HCT116 (cell line): Measurements from ENCODE around the gene SULT1B1. TPM values are rescaled to one million over a fixed set of nuclear protein-coding genes. Genes with fewer than 3 reads are reported as not detected.

Experiments
- ATAC-seq: fragments of 200-7000 bp; cut with Tn5 transposase; 2 replicates; pipeline ENCODE4 v1.9.1; 2020; ENCODE audit warnings: mild to moderate bottlenecking, moderate library complexity
- BruUV-seq: library from RNA; stranded (reverse); fragments of 400-500 nt; replicated peaks from 2 replicates; lab custom pipeline; 2021; lab: Mats Ljungman, UMichigan
- CTCF ChIA-PET: fragments of 300-600 bp; sonication (Branson Sonifier 250); formaldehyde crosslinking; loops from one replicate; lab custom pipeline; 2021; ENCODE audit warnings: antibody characterized with exemption; lab: Charles Lee
- POLR2A ChIA-PET: fragments of 300-600, 350-600 bp; sonication (Branson Sonifier 250); formaldehyde crosslinking; loops from one replicate; lab custom pipeline; 2021; ENCODE audit warnings: antibody characterized with exemption; lab: Charles Lee
- RAD21 ChIA-PET, 2 experiments: fragments of 300-600 bp; sonication (Branson Sonifier 250); formaldehyde crosslinking; loops; one replicate each; lab custom pipeline; 2023; ENCODE audit warnings: low total read pairs in 2 of 2; ENCODE audit not compliant: uncharacterized antibody in 2 of 2, unreplicated experiment in 2 of 2, low non-redundant PET in 1 of 2; lab: Charles Lee
- DNase-seq: peaks from one replicate; pipeline ENCODE4 v3.0.0-alpha.2; 2010; ENCODE audit warnings: low read depth, low spot score
- H2AFZ ChIP-seq: fragments of 200-600 bp; shearing (Covaris generic), sonication (generic); 2 replicates; pipeline ENCODE4 v1.6.1; 2017; ENCODE audit warnings: low read depth, mixed run types, mixed read lengths, antibody characterized with exemption, low read length; ENCODE audit not compliant: poor library complexity, severe bottlenecking
- H3K27ac ChIP-seq: 2 replicates; pipeline ENCODE4 v1.5.1; 2012; ENCODE audit warnings: low read depth, low read length
- H3K27me3 ChIP-seq: fragments of 200-600 bp; sonication (generic); 2 replicates; pipeline ENCODE4 v1.6.1; 2016; ENCODE audit warnings: mixed run types, low read length, mixed read lengths; ENCODE audit not compliant: insufficient read depth
- H3K36me3 ChIP-seq, 2 experiments: fragments of 200-500 bp in 1 of 2; fragments of 200-600 bp in 1 of 2; sonication (Bioruptor generic) in 1 of 2; sonication (generic) in 1 of 2; 2 replicates each; pipeline versions ENCODE4 v1.5.1 to v1.6.1; 2014 to 2016; ENCODE audit warnings: low read length in 2 of 2, inconsistent platforms in 1 of 2, mixed read lengths in 1 of 2, mixed run types in 1 of 2; ENCODE audit not compliant: insufficient read depth in 2 of 2, control insufficient read depth in 1 of 2
- H3K4me1 ChIP-seq, 2 experiments: fragments of 200-600 bp in 1 of 2; sonication (generic) in 1 of 2; 2 replicates each; pipeline versions ENCODE4 v1.5.1 to v1.6.1; 2012 to 2017; ENCODE audit warnings: low read length in 2 of 2, inconsistent platforms in 1 of 2, mild to moderate bottlenecking in 1 of 2, mixed read lengths in 1 of 2, mixed run types in 1 of 2, moderate library complexity in 1 of 2; ENCODE audit not compliant: insufficient read depth in 2 of 2, control insufficient read depth in 1 of 2
- H3K4me2 ChIP-seq: fragments of 200-600 bp; sonication (generic); 2 replicates; pipeline ENCODE4 v1.6.1; 2017; ENCODE audit warnings: mixed run types, low read length, mixed read lengths
- H3K4me3 ChIP-seq, 2 experiments: fragments of 200-600 bp in 1 of 2; sonication (generic) in 1 of 2; replicated peaks in 1 of 2; 2 replicates each; pipeline ENCODE4 v1.5.1; 2011 to 2016; ENCODE audit warnings: low read length in 2 of 2, control low read depth in 1 of 2, low read depth in 1 of 2, mild to moderate bottlenecking in 1 of 2, mixed read lengths in 1 of 2, mixed run types in 1 of 2
- H3K79me2 ChIP-seq: fragments of 200-600 bp; sonication (generic); 2 replicates; pipeline ENCODE4 v1.6.1; 2017; ENCODE audit warnings: mild to moderate bottlenecking, mixed run types, low read length, moderate library complexity, mixed read lengths; ENCODE audit not compliant: insufficient read depth
- H3K9ac ChIP-seq: fragments of 200-600 bp; sonication (generic); 2 replicates; pipeline ENCODE4 v1.6.1; 2016; ENCODE audit warnings: low read length, mixed read lengths
- H3K9me2 ChIP-seq: fragments of 200-600 bp; sonication (generic), shearing (Covaris generic); 2 replicates; pipeline ENCODE4 v1.6.1; 2017; ENCODE audit warnings: mixed run types, mild to moderate bottlenecking, moderate library complexity; ENCODE audit not compliant: insufficient read depth
- H3K9me3 ChIP-seq, 2 experiments: fragments of 200-500 bp in 1 of 2; fragments of 200-600 bp in 1 of 2; sonication (Bioruptor generic) in 1 of 2; sonication (generic) in 1 of 2; 2 replicates each; pipeline ENCODE4 v1.6.1; 2014 to 2017; ENCODE audit warnings: low read length in 2 of 2, mixed read lengths in 2 of 2, inconsistent platforms in 1 of 2, low read depth in 1 of 2, mild to moderate bottlenecking in 1 of 2, mixed run types in 1 of 2, moderate library complexity in 1 of 2; ENCODE audit not compliant: control insufficient read depth in 1 of 2, insufficient read depth in 1 of 2
- H4K20me1 ChIP-seq: fragments of 200-600 bp; sonication (generic), shearing (Covaris generic); 2 replicates; pipeline ENCODE4 v1.6.1; 2017; ENCODE audit warnings: mixed run types, mild to moderate bottlenecking, moderate library complexity; ENCODE audit not compliant: insufficient read depth
- CEBPB ChIP-seq: IDR thresholded peaks from 2 replicates; pipeline ENCODE4 v1.6.1; 2012; ENCODE audit warnings: low read depth
- ELF1 ChIP-seq: IDR thresholded peaks from 2 replicates; pipeline ENCODE4 v1.6.1; 2012; ENCODE audit warnings: low read depth, borderline replicate concordance
- EZH2 ChIP-seq: fragments of 200-600 bp; sonication (generic); IDR thresholded peaks from 2 replicates; pipeline ENCODE4 v1.6.1; 2017; ENCODE audit warnings: antibody characterized with exemption, mixed run types
- EZH2phosphoT487 ChIP-seq: fragments of 200-600 bp; IDR thresholded peaks from 2 replicates; pipeline ENCODE4 v1.6.1; 2018; ENCODE audit warnings: antibody characterized with exemption, borderline replicate concordance
- FOSL1 ChIP-seq: IDR thresholded peaks from 2 replicates; pipeline ENCODE4 v1.6.1; 2012; ENCODE audit warnings: low read depth
- POLR2A ChIP-seq: IDR thresholded peaks from 2 replicates; pipeline ENCODE4 v1.7.0; 2011; ENCODE audit warnings: borderline replicate concordance; ENCODE audit not compliant: insufficient read depth, insufficient read length; ENCODE audit errors: extremely low read depth
- POLR2AphosphoS5 ChIP-seq: IDR thresholded peaks from 2 replicates; pipeline ENCODE4 v1.6.1; 2011; ENCODE audit warnings: mild to moderate bottlenecking, low read depth, low read length, moderate library complexity
- RAD21 ChIP-seq: IDR thresholded peaks from 2 replicates; pipeline ENCODE4 v1.6.1; 2012; ENCODE audit warnings: low read depth, mild to moderate bottlenecking
- SIN3A ChIP-seq: IDR thresholded peaks from 2 replicates; pipeline ENCODE4 v1.6.1; 2012; ENCODE audit warnings: low read depth
- SRF ChIP-seq: IDR thresholded peaks from 2 replicates; pipeline ENCODE4 v1.6.1; 2012; ENCODE audit warnings: low read depth
- TCF7L2 ChIP-seq: IDR thresholded peaks from 2 replicates; pipeline ENCODE4 v1.7.0; 2011; ENCODE audit warnings: borderline replicate concordance, inconsistent platforms; ENCODE audit not compliant: insufficient read depth, insufficient read length; ENCODE audit errors: extremely low read depth
- YY1 ChIP-seq: IDR thresholded peaks from 2 replicates; pipeline ENCODE4 v1.6.1; 2011; ENCODE audit warnings: low read length, low read depth, moderate library complexity, mild to moderate bottlenecking; ENCODE audit not compliant: insufficient replicate concordance; ENCODE audit errors: extremely low read depth
- intact Hi-C: fragments of 100-400 bp; cut with micrococcal nuclease; formaldehyde crosslinking; loops from 2 replicates; pipeline ENCODE4 v1.10.0; 2022
- total RNA-seq: library from RNA; stranded (reverse); gene quantifications from one replicate; pipeline ENCODE4 v1.2.1, GENCODE V29; 2021; ENCODE audit not compliant: unreplicated experiment
- TF ChIP-seq, protein P1 (sequence below): IDR thresholded peaks from 2 replicates; pipeline ENCODE4 v1.6.1; 2012
- TF ChIP-seq, protein P2 (sequence below): IDR thresholded peaks from 2 replicates; pipeline ENCODE4 v1.6.1; 2012; ENCODE audit warnings: low read depth
- TF ChIP-seq, protein P3 (sequence below): IDR thresholded peaks from 2 replicates; pipeline ENCODE4 v1.6.1; 2012

The SULT1B1 gene
- total RNA-seq, 1 experiment from 2014 or later: 0.10 TPM

DNA sequence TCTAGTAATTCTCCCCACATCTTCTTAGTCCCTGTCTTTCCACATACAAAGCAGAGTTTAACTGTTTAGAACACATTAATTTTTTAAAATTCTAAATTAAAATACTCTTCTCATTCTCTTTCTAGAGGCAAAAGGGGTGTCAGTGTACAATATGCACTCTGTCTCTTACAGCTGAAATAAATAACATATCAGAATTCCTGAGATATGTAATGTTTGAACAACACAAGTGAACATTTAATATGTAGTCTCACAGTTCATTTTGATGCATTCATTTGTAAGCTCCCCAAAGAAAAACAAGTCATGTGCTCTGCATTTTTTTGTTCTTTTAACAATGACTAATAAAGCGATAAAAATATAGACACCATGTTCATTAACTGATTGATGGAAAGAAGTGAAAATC is 19.7 kb upstream of the SULT1B1 start:
- H4K20me1 ChIP-seq: no peaks in the 10 kb centered on the region
- ChIA-PET RAD21 (no interaction called here), CTCF (no interaction called here), POLR2A (no interaction called here)
- H3K9me3 ChIP-seq: no peaks in the 10 kb centered on the region
- H3K27ac ChIP-seq: no peak overlapping the region
- no peaks in the 10 kb centered on the region for H3K79me2 ChIP-seq
- no peak overlapping the region for H3K4me2 ChIP-seq
- H2AFZ ChIP-seq: no peak overlapping the region
- H3K36me3 ChIP-seq: no peaks in the 10 kb centered on the region
- no TSS peak for BruUV-seq
- DNase-seq (no peak), ATAC-seq (no peak)
- no peak for TF ChIP-seq FOSL1
- TF ChIP-seq, protein P1, sequence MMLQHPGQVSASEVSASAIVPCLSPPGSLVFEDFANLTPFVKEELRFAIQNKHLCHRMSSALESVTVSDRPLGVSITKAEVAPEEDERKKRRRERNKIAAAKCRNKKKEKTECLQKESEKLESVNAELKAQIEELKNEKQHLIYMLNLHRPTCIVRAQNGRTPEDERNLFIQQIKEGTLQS: no peak
- TF ChIP-seq, protein P2, sequence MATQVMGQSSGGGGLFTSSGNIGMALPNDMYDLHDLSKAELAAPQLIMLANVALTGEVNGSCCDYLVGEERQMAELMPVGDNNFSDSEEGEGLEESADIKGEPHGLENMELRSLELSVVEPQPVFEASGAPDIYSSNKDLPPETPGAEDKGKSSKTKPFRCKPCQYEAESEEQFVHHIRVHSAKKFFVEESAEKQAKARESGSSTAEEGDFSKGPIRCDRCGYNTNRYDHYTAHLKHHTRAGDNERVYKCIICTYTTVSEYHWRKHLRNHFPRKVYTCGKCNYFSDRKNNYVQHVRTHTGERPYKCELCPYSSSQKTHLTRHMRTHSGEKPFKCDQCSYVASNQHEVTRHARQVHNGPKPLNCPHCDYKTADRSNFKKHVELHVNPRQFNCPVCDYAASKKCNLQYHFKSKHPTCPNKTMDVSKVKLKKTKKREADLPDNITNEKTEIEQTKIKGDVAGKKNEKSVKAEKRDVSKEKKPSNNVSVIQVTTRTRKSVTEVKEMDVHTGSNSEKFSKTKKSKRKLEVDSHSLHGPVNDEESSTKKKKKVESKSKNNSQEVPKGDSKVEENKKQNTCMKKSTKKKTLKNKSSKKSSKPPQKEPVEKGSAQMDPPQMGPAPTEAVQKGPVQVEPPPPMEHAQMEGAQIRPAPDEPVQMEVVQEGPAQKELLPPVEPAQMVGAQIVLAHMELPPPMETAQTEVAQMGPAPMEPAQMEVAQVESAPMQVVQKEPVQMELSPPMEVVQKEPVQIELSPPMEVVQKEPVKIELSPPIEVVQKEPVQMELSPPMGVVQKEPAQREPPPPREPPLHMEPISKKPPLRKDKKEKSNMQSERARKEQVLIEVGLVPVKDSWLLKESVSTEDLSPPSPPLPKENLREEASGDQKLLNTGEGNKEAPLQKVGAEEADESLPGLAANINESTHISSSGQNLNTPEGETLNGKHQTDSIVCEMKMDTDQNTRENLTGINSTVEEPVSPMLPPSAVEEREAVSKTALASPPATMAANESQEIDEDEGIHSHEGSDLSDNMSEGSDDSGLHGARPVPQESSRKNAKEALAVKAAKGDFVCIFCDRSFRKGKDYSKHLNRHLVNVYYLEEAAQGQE: no peak
- no peaks in the 10 kb centered on the region for H3K27me3 ChIP-seq
- H3K4me1 ChIP-seq: no peaks in the 10 kb centered on the region
- intact Hi-C loops: no loop called here
- H3K9me2 ChIP-seq: no peaks in the 10 kb centered on the region
- no peak overlapping the region for H3K9ac ChIP-seq
- no peak overlapping the region for H3K4me3 ChIP-seq

DNA sequence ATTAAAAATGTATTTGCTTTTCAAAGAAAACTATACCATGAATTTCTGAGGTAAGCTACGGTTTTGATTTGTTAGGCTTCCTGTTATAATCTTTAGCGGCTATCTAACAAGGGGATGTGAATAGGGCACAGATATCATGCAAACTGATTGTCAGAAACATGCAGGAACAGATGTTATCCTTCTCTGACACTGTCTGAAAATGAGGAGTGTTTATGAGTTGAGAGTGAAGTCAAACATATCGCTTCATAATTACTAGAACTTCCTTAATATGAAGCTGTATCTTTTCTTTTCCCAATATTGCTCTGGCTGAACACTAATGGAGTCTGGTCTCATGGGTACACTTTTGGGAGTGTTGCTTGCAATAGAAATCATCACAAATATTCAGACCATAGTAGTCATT is 16.3 kb upstream of the SULT1B1 start:
- POLR2A ChIA-PET: no interaction called here
- Histone ChIP-seq H4K20me1 (no peaks in the 10 kb centered on the region), H3K27ac (no peak overlapping the region), H3K36me3 (no peaks in the 10 kb centered on the region), H3K9me3 (no peaks in the 10 kb centered on the region), H3K27me3 (no peaks in the 10 kb centered on the region), H3K79me2 (no peaks in the 10 kb centered on the region), H2AFZ (no peak overlapping the region), H3K9ac (no peak overlapping the region), H3K4me2 (no peak overlapping the region), H3K4me1 (no peaks in the 10 kb centered on the region), H3K9me2 (no peaks in the 10 kb centered on the region), H3K4me3 (no peak overlapping the region)
- no peak for DNase-seq
- BruUV-seq: no TSS peak
- ATAC-seq: no peak
- RAD21 ChIA-PET: no interaction called here
- intact Hi-C loops: no loop called here
- CTCF ChIA-PET: no interaction called here
- TF ChIP-seq, protein P3, sequence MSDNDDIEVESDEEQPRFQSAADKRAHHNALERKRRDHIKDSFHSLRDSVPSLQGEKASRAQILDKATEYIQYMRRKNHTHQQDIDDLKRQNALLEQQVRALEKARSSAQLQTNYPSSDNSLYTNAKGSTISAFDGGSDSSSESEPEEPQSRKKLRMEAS: no peak
- TF ChIP-seq, protein P1: no peak
- TF ChIP-seq EZH2: no peak
- no peak for TF ChIP-seq YY1
- TF ChIP-seq POLR2AphosphoS5: no peak
- no peak for TF ChIP-seq CEBPB
- TF ChIP-seq TCF7L2: no peak
- no peak for TF ChIP-seq RAD21
- no peak for TF ChIP-seq EZH2phosphoT487
- TF ChIP-seq POLR2A: no peak
- no peak for TF ChIP-seq SIN3A
- no peak for TF ChIP-seq SRF
- TF ChIP-seq ELF1: no peak
